22Rv1 (cell line): Measurements from ENCODE around the gene RAB11FIP3.
"Not testable (repeated sequence)": the region's sequence is repeated elsewhere in the genome, so short reads cannot be mapped to it uniquely, and the experiment has no call there.

ENCODE experiments used
- H3K27ac ChIP-seq: fragments of 450-650 bp; 2 replicates; pipeline ENCODE4 v1.5.1; 2017
- CTCF ChIP-seq: fragments of 450-650 bp; IDR thresholded peaks from 2 replicates; pipeline ENCODE4 v1.5.1; 2017; ENCODE audit warnings: mild to moderate bottlenecking
- ZFX ChIP-seq: fragments of 450-650 bp; IDR thresholded peaks from 2 replicates; pipeline ENCODE4 v1.6.1; 2017; ENCODE audit warnings: antibody characterized with exemption, borderline replicate concordance

The RAB11FIP3 gene

GRCh38 chr16:404971-405486 lies 20.4 kb upstream of the RAB11FIP3 start:
- no peak overlapping the region for H3K27ac ChIP-seq
- TF ChIP-seq ZFX = no peak
- TF ChIP-seq CTCF = no peak

DNA sequence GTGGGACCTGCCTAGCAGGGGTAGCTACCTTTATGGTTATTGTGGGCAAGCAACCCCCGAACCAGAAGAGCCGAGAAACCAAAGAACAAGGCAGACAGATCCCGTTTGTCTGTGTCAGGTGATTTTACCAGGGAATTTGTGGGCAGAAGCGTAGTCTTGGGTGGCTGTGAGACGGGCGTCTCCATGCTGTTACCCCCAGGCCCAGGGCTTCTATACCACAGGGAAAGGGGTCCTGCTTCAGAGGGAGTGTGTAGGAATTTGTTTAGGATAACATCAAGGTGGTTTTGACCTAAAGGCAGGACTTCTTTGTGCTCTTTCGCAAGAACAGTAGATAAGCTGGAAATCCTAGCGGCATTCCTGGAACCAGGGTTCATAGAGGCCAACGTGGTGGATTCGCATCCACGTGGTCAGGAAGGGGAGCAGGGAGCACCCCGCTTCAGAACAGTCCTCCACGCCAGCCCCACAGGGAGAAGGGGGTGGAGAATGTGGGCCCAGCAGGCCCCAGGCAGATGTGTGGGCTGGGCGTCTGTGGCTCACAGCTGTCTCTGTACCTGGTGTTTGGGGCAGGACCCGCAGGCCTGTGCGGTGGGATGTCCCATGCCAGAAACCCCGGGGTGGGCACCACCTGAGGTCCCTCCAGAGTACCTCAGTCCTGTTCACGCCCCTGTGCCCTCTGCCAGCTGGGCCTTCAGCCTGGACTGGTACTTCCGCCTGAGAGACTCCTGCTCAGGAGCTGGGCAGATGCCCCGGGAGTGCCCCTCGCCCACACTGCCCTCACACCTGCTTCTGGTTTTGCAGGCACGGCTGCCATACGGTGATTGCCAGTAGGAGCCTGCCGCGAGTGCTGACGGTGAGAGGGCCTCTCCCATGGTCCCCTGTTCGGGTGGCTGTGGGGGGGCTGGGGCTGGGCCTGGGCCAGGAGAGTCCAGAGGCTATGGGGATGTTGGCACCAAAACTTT lies 19.6 kb upstream of the RAB11FIP3 start:
- TF ChIP-seq ZFX (no peak), CTCF (no peak)
- no peak overlapping the region for H3K27ac ChIP-seq

GRCh38 chr16:407253-407652 lies 18.2 kb upstream of the RAB11FIP3 start:
- TF ChIP-seq CTCF (no peak), ZFX (no peak)

GRCh38 chr16:410516-411178 lies 14.8 kb upstream of the RAB11FIP3 start:
- H3K27ac ChIP-seq = no peak overlapping the region
- no peak for TF ChIP-seq CTCF
- TF ChIP-seq ZFX = no peak

More at GRCh38 chr16:407253-407652, 18.2 kb upstream of the RAB11FIP3 start:
- no peak overlapping the region for H3K27ac ChIP-seq

DNA sequence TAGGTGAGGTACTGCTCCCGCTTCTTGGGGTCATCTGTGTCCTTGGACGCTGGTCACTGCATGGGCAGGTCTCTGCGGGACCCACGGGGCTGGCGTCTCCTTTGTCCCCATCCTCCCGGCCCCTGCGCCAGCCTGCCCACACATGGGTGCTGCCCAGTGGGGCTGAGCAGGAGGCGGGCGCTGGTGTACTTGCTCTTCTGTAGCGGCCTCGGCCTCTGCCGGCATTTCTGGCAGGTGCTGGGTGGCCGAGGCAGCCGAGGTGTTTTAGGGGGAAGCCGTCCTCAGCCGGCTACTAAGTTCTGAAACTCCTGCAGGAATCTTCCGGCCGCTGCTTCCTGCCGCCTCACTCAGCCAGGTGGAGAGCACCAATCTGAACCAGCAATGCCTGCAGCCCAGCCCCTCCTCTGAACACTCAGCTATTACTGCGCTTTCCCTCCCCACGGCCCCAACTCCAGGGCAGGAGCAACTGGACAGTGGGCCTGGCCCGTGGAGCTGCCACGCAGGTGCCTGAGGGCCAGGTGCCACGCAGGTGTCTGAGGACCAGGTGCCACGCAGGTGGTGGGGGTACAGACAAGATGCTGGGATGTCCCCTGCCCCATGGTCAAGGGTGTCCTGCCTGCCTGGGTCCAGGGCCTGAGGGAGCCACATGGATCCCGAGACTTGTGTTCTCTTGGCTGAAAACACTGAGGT lies 13.7 kb upstream of the RAB11FIP3 start:
- TF ChIP-seq CTCF (no peak), ZFX (no peak)
- H3K27ac ChIP-seq = no peak overlapping the region

- no peak for TF ChIP-seq CTCF
These were observed 10.9 kb upstream of the RAB11FIP3 start for GRCh38 chr16:414395-415169.

GRCh38 chr16:415170-415498 lies 10.3 kb upstream of the RAB11FIP3 start:
- H3K27ac ChIP-seq = not testable (repeated sequence)

More at GRCh38 chr16:414395-415169, 10.9 kb upstream of the RAB11FIP3 start:
- no peak overlapping the region for H3K27ac ChIP-seq

DNA sequence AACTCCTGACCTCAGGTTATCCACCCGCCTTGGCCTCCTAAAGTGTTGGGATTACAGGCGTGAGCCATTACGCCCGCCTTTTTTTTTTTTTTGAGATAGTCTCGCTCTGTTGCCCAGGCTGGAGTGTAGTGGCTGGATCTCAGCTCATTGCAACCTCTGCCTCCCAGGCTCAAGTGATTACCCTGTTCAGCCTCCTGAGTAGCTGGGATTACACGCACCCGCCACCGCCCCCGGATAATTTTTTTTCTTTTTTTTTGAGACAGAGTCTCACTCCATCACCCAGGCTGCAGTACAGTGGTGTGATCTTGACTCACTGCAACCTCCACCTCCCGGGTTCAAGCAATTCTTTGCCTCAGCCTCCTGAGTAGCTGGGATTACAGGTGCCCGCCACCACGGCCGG lies 3.3 kb upstream of the RAB11FIP3 start:
- H3K27ac ChIP-seq = not testable (repeated sequence)
